Measurements from ENCODE around the gene MFSD2A. TPM values are rescaled to one million over a fixed set of nuclear protein-coding genes. Genes with fewer than 3 reads are reported as not detected.

MFSD2A gene
- total and polyA plus RNA-seq, 4 experiments from 2014 or later, result 0.38 to 0.70 (median 0.43) TPM

- DNase-seq, result no peak
- ChIA-PET POLR2A (ENCODE audit: partially characterized antibody) (no interaction called here), CTCF (ENCODE audit: partially characterized antibody) (interaction anchor here (1.4 to 8.8 kb wide), 3 partner anchors 50 to 155 kb away, joined by 3 to 168 read pairs (median 45); no protein-coding TSS in a partner anchor)
- Histone ChIP-seq H3K4me3 (ENCODE audit: low read length in 2 of 2) (no peak overlapping the region), H3K9me3 (ENCODE audit: control insufficient read depth in 1 of 2, low read length in 2 of 2) (no peaks in the 10 kb centered on the region), H3K4me1 (ENCODE audit: insufficient read depth, low read length) (no peaks in the 10 kb centered on the region), H3K36me3 (ENCODE audit: insufficient read depth, low read length) (no peaks in the 10 kb centered on the region), H3K27me3 (ENCODE audit: insufficient read depth, low read length) (no peaks in the 10 kb centered on the region), H3K27ac (ENCODE audit: low read depth, low read length) (no peak overlapping the region)
- Mint-ChIP-seq H3K4me3 (no peak overlapping the region), H3K36me3 (no peaks in the 10 kb centered on the region), H3K9me3 (peaks cover 0 to 2% (median 0%) of the 10 kb centered on the region in 8 donors), H3K27me3 (no peaks in the 10 kb centered on the region), H3K4me1 (peaks cover 5 to 7% (median 6%) of the 10 kb centered on the region in 4 donors), H3K27ac (no peak overlapping the region)
- intact Hi-C loops (cut with micrococcal nuclease), result loop anchor here (5.0 kb wide), 1 partner anchor 67 kb away; the partner anchor contains the start of gene MYCL
Measured at GRCh38 chr1:39969531-39970270, 14.8 kb downstream of the MFSD2A start.

GRCh38 chr1:39970274-39970673 is 15.3 kb downstream of the MFSD2A start:
- Mint-ChIP-seq H3K4me1 (peaks cover 5 to 7% (median 6%) of the 10 kb centered on the region in 4 donors), H3K4me3 (no peak overlapping the region), H3K27ac (peak overlapping the region in 1 of 7 donors; percentile 3), H3K9me3 (peaks cover 0 to 2% (median 0%) of the 10 kb centered on the region in 8 donors), H3K36me3 (no peaks in the 10 kb centered on the region), H3K27me3 (no peaks in the 10 kb centered on the region)
- no peaks in the 10 kb centered on the region for H3K27me3 ChIP-seq (ENCODE audit: insufficient read depth, low read length)
- ChIA-PET POLR2A (ENCODE audit: partially characterized antibody) (no interaction called here), CTCF (ENCODE audit: partially characterized antibody) (interaction anchor here (1.1 to 8.8 kb wide), 4 partner anchors 50 to 155 kb away, joined by 3 to 168 read pairs (median 49); no protein-coding TSS in a partner anchor)
- H3K4me3 ChIP-seq (ENCODE audit: low read length in 2 of 2), result no peak overlapping the region
- intact Hi-C loops (cut with micrococcal nuclease), result loop anchor here (5.0 kb wide), 1 partner anchor 68 kb away; the partner anchor contains the start of gene MYCL
- no peaks in the 10 kb centered on the region for H3K36me3 ChIP-seq (ENCODE audit: insufficient read depth, low read length)
- DNase-seq, result no peak
- H3K4me1 ChIP-seq (ENCODE audit: insufficient read depth, low read length), result no peaks in the 10 kb centered on the region
- H3K27ac ChIP-seq (ENCODE audit: low read depth, low read length), result no peak overlapping the region
- H3K9me3 ChIP-seq (ENCODE audit: control insufficient read depth in 1 of 2, low read length in 2 of 2), result no peaks in the 10 kb centered on the region

GRCh38 chr1:39971138-39971537 is 16.2 kb downstream of the MFSD2A start:
- no peaks in the 10 kb centered on the region for H3K27me3 Mint-ChIP-seq
- intact Hi-C loops (cut with micrococcal nuclease), result loop anchor here (5.0 kb wide), 1 partner anchor 69 kb away; the partner anchor contains the start of gene MYCL
- no peak for DNase-seq
- no peaks in the 10 kb centered on the region for H3K9me3 ChIP-seq (ENCODE audit: control insufficient read depth in 1 of 2, low read length in 2 of 2)
- H3K36me3 ChIP-seq (ENCODE audit: insufficient read depth, low read length), result no peaks in the 10 kb centered on the region
- H3K36me3 Mint-ChIP-seq, result no peaks in the 10 kb centered on the region
- H3K4me3 ChIP-seq (ENCODE audit: low read length in 2 of 2), result no peak overlapping the region
- no peak overlapping the region for H3K4me3 Mint-ChIP-seq
- POLR2A ChIA-PET (ENCODE audit: partially characterized antibody), result no interaction called here
- H3K27ac ChIP-seq (ENCODE audit: low read depth, low read length), result no peak overlapping the region
- peaks cover 5 to 7% (median 6%) of the 10 kb centered on the region in 4 donors for H3K4me1 Mint-ChIP-seq
- CTCF ChIA-PET (ENCODE audit: partially characterized antibody), result interaction anchor here (1.0 to 8.8 kb wide), 8 partner anchors 15 to 156 kb away, joined by 3 to 168 read pairs (median 24); no protein-coding TSS in a partner anchor
- H3K9me3 Mint-ChIP-seq, result peaks cover 0 to 2% (median 0%) of the 10 kb centered on the region in 8 donors
- H3K27me3 ChIP-seq (ENCODE audit: insufficient read depth, low read length), result no peaks in the 10 kb centered on the region
- H3K27ac Mint-ChIP-seq, result no peak overlapping the region
- H3K4me1 ChIP-seq (ENCODE audit: insufficient read depth, low read length), result no peaks in the 10 kb centered on the region

GRCh38 chr1:39973503-39974135 is 18.7 kb downstream of the MFSD2A start:
- intact Hi-C loops (cut with micrococcal nuclease), result loop anchor here (1.0 to 5.0 kb wide), 3 partner anchors 54 to 71 kb away; partner anchors contain the start of gene MYCL
- Mint-ChIP-seq H3K4me1 (peaks cover 5 to 7% (median 6%) of the 10 kb centered on the region in 4 donors), H3K27ac (peak overlapping the region in 1 of 7 donors; percentile 43), H3K9me3 (no peaks in the 10 kb centered on the region), H3K36me3 (no peaks in the 10 kb centered on the region), H3K27me3 (no peaks in the 10 kb centered on the region), H3K4me3 (peak overlapping the region in 1 of 8 donors; percentile 43)
- H3K27ac ChIP-seq (ENCODE audit: low read depth, low read length), result no peak overlapping the region
- ChIA-PET POLR2A (ENCODE audit: partially characterized antibody) (interaction anchor here (1.2 kb wide), 1 partner anchor 66 kb away, joined by 4 read pairs; no protein-coding TSS in a partner anchor), CTCF (ENCODE audit: partially characterized antibody) (interaction anchor here (0.6 to 8.8 kb wide), 25 partner anchors 8 to 558 kb away, joined by 3 to 168 read pairs (median 6); partner anchors contain the start of genes CAP1, MYCL and TRIT1)
- no peaks in the 10 kb centered on the region for H3K9me3 ChIP-seq (ENCODE audit: control insufficient read depth in 1 of 2, low read length in 2 of 2)
- H3K4me3 ChIP-seq (ENCODE audit: low read length in 2 of 2), result no peak overlapping the region
- no peaks in the 10 kb centered on the region for H3K4me1 ChIP-seq (ENCODE audit: insufficient read depth, low read length)
- peak; percentile 65 to 68 (median 66) for DNase-seq
- no peaks in the 10 kb centered on the region for H3K36me3 ChIP-seq (ENCODE audit: insufficient read depth, low read length)
- H3K27me3 ChIP-seq (ENCODE audit: insufficient read depth, low read length), result no peaks in the 10 kb centered on the region

GRCh38 chr1:39976732-39977131 is 21.8 kb downstream of the MFSD2A start:
- H3K27me3 ChIP-seq (ENCODE audit: insufficient read depth, low read length), result no peaks in the 10 kb centered on the region
- no peak overlapping the region for H3K27ac ChIP-seq (ENCODE audit: low read depth, low read length)
- no peaks in the 10 kb centered on the region for H3K4me1 ChIP-seq (ENCODE audit: insufficient read depth, low read length)
- H3K9me3 ChIP-seq (ENCODE audit: control insufficient read depth in 1 of 2, low read length in 2 of 2), result no peaks in the 10 kb centered on the region
- H3K4me3 Mint-ChIP-seq, result no peak overlapping the region
- ChIA-PET POLR2A (ENCODE audit: partially characterized antibody) (no interaction called here), CTCF (ENCODE audit: partially characterized antibody) (interaction anchor here (0.6 to 1.3 kb wide), 6 partner anchors 56 to 159 kb away, joined by 3 to 4 read pairs (median 3); no protein-coding TSS in a partner anchor)
- H3K27me3 Mint-ChIP-seq, result no peaks in the 10 kb centered on the region
- DNase-seq, result no peak
- H3K27ac Mint-ChIP-seq, result no peak overlapping the region
- no peaks in the 10 kb centered on the region for H3K36me3 Mint-ChIP-seq
- no peak overlapping the region for H3K4me3 ChIP-seq (ENCODE audit: low read length in 2 of 2)
- H3K9me3 Mint-ChIP-seq, result no peaks in the 10 kb centered on the region
- intact Hi-C loops (cut with micrococcal nuclease), result no loop called here
- peaks cover 6 to 7% (median 6%) of the 10 kb centered on the region in 4 donors for H3K4me1 Mint-ChIP-seq
- H3K36me3 ChIP-seq (ENCODE audit: insufficient read depth, low read length), result no peaks in the 10 kb centered on the region

- no peaks in the 10 kb centered on the region for H3K9me3 Mint-ChIP-seq
- H3K4me3 Mint-ChIP-seq, result no peak overlapping the region
- Histone ChIP-seq H3K4me3 (ENCODE audit: low read length in 2 of 2) (no peak overlapping the region), H3K36me3 (ENCODE audit: insufficient read depth, low read length) (no peaks in the 10 kb centered on the region), H3K9me3 (ENCODE audit: control insufficient read depth in 1 of 2, low read length in 2 of 2) (no peaks in the 10 kb centered on the region), H3K27ac (ENCODE audit: low read depth, low read length) (no peak overlapping the region), H3K4me1 (ENCODE audit: insufficient read depth, low read length) (no peaks in the 10 kb centered on the region), H3K27me3 (ENCODE audit: insufficient read depth, low read length) (no peaks in the 10 kb centered on the region)
- POLR2A ChIA-PET (ENCODE audit: partially characterized antibody), result no interaction called here
- H3K27ac Mint-ChIP-seq, result no peak overlapping the region
- DNase-seq, result no peak
- H3K4me1 Mint-ChIP-seq, result peaks cover 6 to 7% (median 6%) of the 10 kb centered on the region in 4 donors
- intact Hi-C loops (cut with micrococcal nuclease), result no loop called here
- CTCF ChIA-PET (ENCODE audit: partially characterized antibody), result interaction anchor here (0.6 to 1.3 kb wide), 5 partner anchors 58 to 159 kb away, joined by 3 to 4 read pairs (median 3); no protein-coding TSS in a partner anchor
- no peaks in the 10 kb centered on the region for H3K27me3 Mint-ChIP-seq
- no peaks in the 10 kb centered on the region for H3K36me3 Mint-ChIP-seq
Measured at GRCh38 chr1:39977202-39977601, 22.3 kb downstream of the MFSD2A start.

GRCh38 chr1:39979654-39980053 is 24.7 kb downstream of the MFSD2A start:
- intact Hi-C loops (cut with micrococcal nuclease), result no loop called here

More at GRCh38 chr1:39979654-39980053, 24.7 kb downstream of the MFSD2A start:
- Mint-ChIP-seq H3K36me3 (no peaks in the 10 kb centered on the region), H3K27me3 (no peaks in the 10 kb centered on the region), H3K4me3 (no peak overlapping the region), H3K4me1 (peaks cover 0 to 1% (median 0%) of the 10 kb centered on the region in 4 donors), H3K27ac (peak overlapping the region in 1 of 7 donors; percentile 20), H3K9me3 (no peaks in the 10 kb centered on the region)
- H3K27ac ChIP-seq (ENCODE audit: low read depth, low read length), result no peak overlapping the region
- no peak overlapping the region for H3K4me3 ChIP-seq (ENCODE audit: low read length in 2 of 2)
- no peak for DNase-seq
- CTCF ChIA-PET (ENCODE audit: partially characterized antibody), result no interaction called here
- no peaks in the 10 kb centered on the region for H3K9me3 ChIP-seq (ENCODE audit: control insufficient read depth in 1 of 2, low read length in 2 of 2)
- H3K36me3 ChIP-seq (ENCODE audit: insufficient read depth, low read length), result no peaks in the 10 kb centered on the region
- H3K4me1 ChIP-seq (ENCODE audit: insufficient read depth, low read length), result no peaks in the 10 kb centered on the region
- no peaks in the 10 kb centered on the region for H3K27me3 ChIP-seq (ENCODE audit: insufficient read depth, low read length)
- POLR2A ChIA-PET (ENCODE audit: partially characterized antibody), result no interaction called here
